Loucy (cell line): ENCODE data around the gene DUSP28.

Experiments used
- H2AFZ ChIP-seq: fragments of 200-600 bp; sonication (generic); 2 replicates; pipeline ENCODE4 v1.6.0; 2016; ENCODE audit warnings: antibody characterized with exemption, mild to moderate bottlenecking, low read length, moderate library complexity
- H3F3A ChIP-seq: fragments of 200-600 bp; 2 replicates; pipeline ENCODE4 v1.6.0; 2016; ENCODE audit warnings: antibody characterized with exemption, low read depth, mild to moderate bottlenecking
- H3K27me3 ChIP-seq: fragments of 200-600 bp; sonication (generic); 2 replicates; pipeline ENCODE4 v1.6.1; 2014; ENCODE audit warnings: low read length, mild to moderate bottlenecking; ENCODE audit not compliant: insufficient read depth, poor library complexity, severe bottlenecking
- H3K36me3 ChIP-seq: fragments of 200-600 bp; sonication (generic); 2 replicates; pipeline ENCODE4 v1.6.1; 2016; ENCODE audit warnings: low read length; ENCODE audit not compliant: insufficient read depth
- H3K4me1 ChIP-seq: fragments of 200-600 bp; sonication (generic); 2 replicates; pipeline ENCODE4 v1.5.1; 2014; ENCODE audit warnings: low read length, mild to moderate bottlenecking; ENCODE audit not compliant: insufficient read depth, poor library complexity, severe bottlenecking
- H3K4me2 ChIP-seq: fragments of 200-600 bp; sonication (generic); 2 replicates; pipeline ENCODE4 v1.6.0; 2014; ENCODE audit warnings: antibody characterized with exemption, low read length, low read depth, mild to moderate bottlenecking; ENCODE audit not compliant: poor library complexity, severe bottlenecking
- H3K4me3 ChIP-seq: fragments of 200-600 bp; sonication (generic); 2 replicates; pipeline ENCODE4 v1.5.1; 2014; ENCODE audit warnings: low read length, mild to moderate bottlenecking, mixed read lengths; ENCODE audit not compliant: poor library complexity, severe bottlenecking
- H3K79me2 ChIP-seq: fragments of 200-600 bp; sonication (generic); 2 replicates; pipeline ENCODE4 v1.6.1; 2014; ENCODE audit warnings: low read length; ENCODE audit not compliant: insufficient read depth
- H3K9ac ChIP-seq: fragments of 200-600 bp; sonication (generic); 2 replicates; pipeline ENCODE4 v1.6.0; 2014; ENCODE audit warnings: mild to moderate bottlenecking, low read depth, low read length, moderate library complexity; ENCODE audit not compliant: poor library complexity, severe bottlenecking
- H3K9me2 ChIP-seq: fragments of 200-600 bp; sonication (generic); replicated peaks from 2 replicates; pipeline ENCODE4 v1.6.1; 2016; ENCODE audit warnings: low read depth, low read length, mixed read lengths
- H3K9me3 ChIP-seq: fragments of 200-600 bp; sonication (generic); 2 replicates; pipeline ENCODE4 v1.6.1; 2014; ENCODE audit warnings: mild to moderate bottlenecking, antibody characterized with exemption, low read length, low read depth; ENCODE audit not compliant: insufficient read depth
- H4K20me1 ChIP-seq: fragments of 200-600 bp; sonication (generic); 2 replicates; pipeline ENCODE4 v1.6.0; 2014; ENCODE audit warnings: antibody characterized with exemption, low read length, mild to moderate bottlenecking; ENCODE audit not compliant: insufficient read depth, poor library complexity, severe bottlenecking
- EZH2phosphoT487 ChIP-seq: fragments of 200-600 bp; IDR thresholded peaks from 2 replicates; pipeline ENCODE4 v1.6.1; 2018; ENCODE audit warnings: antibody characterized with exemption, mild to moderate bottlenecking, moderate library complexity, borderline replicate concordance
- TF ChIP-seq, protein P1 (sequence below): fragments of 200-600 bp; sonication (generic); conservative IDR thresholded peaks from 2 replicates; pipeline ENCODE4 v1.5.1; 2014; ENCODE audit warnings: mild to moderate bottlenecking, antibody characterized with exemption, low read length

The DUSP28 gene

GRCh38 chr2:240567137-240567871 is 7.1 kb downstream of the DUSP28 start:
- no peaks in the 10 kb centered on the region for H3K9me3 ChIP-seq
- H3K4me3 ChIP-seq: peak overlapping the region; percentile 72
- no peak for TF ChIP-seq EZH2phosphoT487
- TF ChIP-seq, protein P1, sequence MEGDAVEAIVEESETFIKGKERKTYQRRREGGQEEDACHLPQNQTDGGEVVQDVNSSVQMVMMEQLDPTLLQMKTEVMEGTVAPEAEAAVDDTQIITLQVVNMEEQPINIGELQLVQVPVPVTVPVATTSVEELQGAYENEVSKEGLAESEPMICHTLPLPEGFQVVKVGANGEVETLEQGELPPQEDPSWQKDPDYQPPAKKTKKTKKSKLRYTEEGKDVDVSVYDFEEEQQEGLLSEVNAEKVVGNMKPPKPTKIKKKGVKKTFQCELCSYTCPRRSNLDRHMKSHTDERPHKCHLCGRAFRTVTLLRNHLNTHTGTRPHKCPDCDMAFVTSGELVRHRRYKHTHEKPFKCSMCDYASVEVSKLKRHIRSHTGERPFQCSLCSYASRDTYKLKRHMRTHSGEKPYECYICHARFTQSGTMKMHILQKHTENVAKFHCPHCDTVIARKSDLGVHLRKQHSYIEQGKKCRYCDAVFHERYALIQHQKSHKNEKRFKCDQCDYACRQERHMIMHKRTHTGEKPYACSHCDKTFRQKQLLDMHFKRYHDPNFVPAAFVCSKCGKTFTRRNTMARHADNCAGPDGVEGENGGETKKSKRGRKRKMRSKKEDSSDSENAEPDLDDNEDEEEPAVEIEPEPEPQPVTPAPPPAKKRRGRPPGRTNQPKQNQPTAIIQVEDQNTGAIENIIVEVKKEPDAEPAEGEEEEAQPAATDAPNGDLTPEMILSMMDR: no peak
- H2AFZ ChIP-seq: peak overlapping the region; percentile 80
- no peaks in the 10 kb centered on the region for H3F3A ChIP-seq
- peak overlapping the region; percentile 96 for H3K4me2 ChIP-seq
- no peaks in the 10 kb centered on the region for H3K9me2 ChIP-seq
- peaks cover 4% of the 10 kb centered on the region; the same call in 1 of the 2 replicates for H3K36me3 ChIP-seq
- peaks cover 28% of the 10 kb centered on the region for H4K20me1 ChIP-seq
- peaks cover 66% of the 10 kb centered on the region for H3K79me2 ChIP-seq
- H3K9ac ChIP-seq: peak overlapping the region; percentile 82
- no peaks in the 10 kb centered on the region for H3K27me3 ChIP-seq
- H3K4me1 ChIP-seq: peaks cover 59% of the 10 kb centered on the region

DNA sequence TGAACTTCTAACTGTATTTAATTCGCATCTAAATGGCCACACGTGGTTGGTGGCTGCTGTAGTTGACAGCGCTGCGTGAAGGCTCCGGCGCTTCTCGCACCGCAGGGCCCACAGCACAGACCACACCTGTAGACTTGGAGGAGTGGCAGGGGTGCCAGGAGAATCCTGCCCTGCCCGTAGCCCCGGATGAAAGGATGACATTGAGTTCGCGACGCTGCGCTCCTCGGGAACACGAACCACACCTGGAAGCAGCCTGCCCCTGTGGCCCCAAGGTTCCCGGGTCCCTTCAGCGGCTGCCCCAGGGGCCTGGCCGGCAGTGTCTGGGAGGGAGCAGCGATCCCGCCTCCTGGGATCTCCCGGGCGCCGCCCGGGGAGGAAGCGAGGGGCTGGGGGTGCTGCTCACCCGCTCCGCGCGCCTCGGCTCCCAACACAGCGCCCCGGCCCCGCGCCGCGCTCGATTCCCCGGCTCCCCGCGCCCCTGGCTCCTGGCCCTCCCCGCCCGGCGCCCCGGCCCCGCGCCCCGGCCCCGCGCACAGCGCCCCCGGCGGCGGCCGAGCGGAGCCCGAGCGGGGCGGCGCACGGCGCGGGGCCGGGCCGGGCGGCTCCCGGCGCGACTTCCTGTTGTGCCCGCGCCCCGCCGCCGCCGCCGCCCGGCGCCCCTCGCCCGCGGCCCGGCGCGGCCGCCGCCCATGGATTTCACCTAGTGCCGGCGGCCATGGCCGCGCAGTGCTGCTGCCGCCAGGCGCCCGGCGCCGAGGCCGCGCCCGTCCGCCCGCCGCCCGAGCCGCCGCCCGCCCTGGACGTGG is 7.9 kb downstream of the DUSP28 start, which contains the start of gene RNPEPL1:
TSS of gene RNPEPL1 (plus strand) at position 613 of the 806 bp plus-strand sequence. CDS start at position 716, 103 bp downstream.
- H3K9me2 ChIP-seq: no peaks in the 10 kb centered on the region
- no peaks in the 10 kb centered on the region for H3K36me3 ChIP-seq
- H3K4me2 ChIP-seq: peak within 1 kb of the TSS; percentile 96
- TF ChIP-seq EZH2phosphoT487: no peak
- TF ChIP-seq, protein P1: no peak
- H3K27me3 ChIP-seq: no peaks in the 10 kb centered on the region
- no peaks in the 10 kb centered on the region for H3K9me3 ChIP-seq
- peaks cover 66% of the 10 kb centered on the region for H3K79me2 ChIP-seq
- H3K4me3 ChIP-seq: peak within 1 kb of the TSS; percentile 84
- peak within 1 kb of the TSS; percentile 82 for H3K9ac ChIP-seq
- H3F3A ChIP-seq: no peaks in the 10 kb centered on the region
- peaks cover 55% of the 10 kb centered on the region for H3K4me1 ChIP-seq
- peaks cover 32% of the 10 kb centered on the region for H4K20me1 ChIP-seq
- H2AFZ ChIP-seq: peak within 1 kb of the TSS; percentile 80

- H3F3A ChIP-seq: no peaks in the 10 kb centered on the region
- no peaks in the 10 kb centered on the region for H3K36me3 ChIP-seq
- H3K79me2 ChIP-seq: peaks cover 57% of the 10 kb centered on the region
- H2AFZ ChIP-seq: no peak overlapping the region
- peak overlapping the region; percentile 94 for H3K4me2 ChIP-seq
- TF ChIP-seq, protein P1: no peak
- TF ChIP-seq EZH2phosphoT487: no peak
- H3K4me1 ChIP-seq: peaks cover 49% of the 10 kb centered on the region
- H3K27me3 ChIP-seq: no peaks in the 10 kb centered on the region
- H3K9me2 ChIP-seq: no peaks in the 10 kb centered on the region
- H3K4me3 ChIP-seq: peak overlapping the region; percentile 84
- H3K9ac ChIP-seq: peak overlapping the region; percentile 82
- H3K9me3 ChIP-seq: no peaks in the 10 kb centered on the region
- H4K20me1 ChIP-seq: peaks cover 32% of the 10 kb centered on the region
Observed at GRCh38 chr2:240568678-240569522, 8.7 kb downstream of the DUSP28 start.
